Stimulated activated naive B cell treated with anti-CD40 and anti-IgM and Interleukin-4, amounts not matched to agents 10 μg/mL and 1 μg/mL and 100 μg/mL, for 72 hours (primary cell): ENCODE measurements around the gene NDUFS2.

Experiments
- ATAC-seq, 2 donors: fragments of 150-1000 bp; cut with Tn5 transposase; replicated peaks; 2 replicates each; pipeline ENCODE4 v1.10.0; 2021; ENCODE audit warnings: moderate library complexity in 1 of 2
- DNase-seq: peaks from one replicate; pipeline ENCODE4 v3.0.0; 2021
- H3K27ac Mint-ChIP-seq: one replicate; pipeline ENCODE4 v1.8.0; 2022; ENCODE audit warnings: mild to moderate bottlenecking, mixed read lengths
- H3K27me3 Mint-ChIP-seq, 2 donors: one replicate each; pipeline ENCODE4 v1.8.0; 2022; ENCODE audit warnings: mixed read lengths in 2 of 2
- H3K36me3 Mint-ChIP-seq, 2 donors: one replicate each; pipeline ENCODE4 v1.8.0; 2022; ENCODE audit warnings: mixed read lengths in 2 of 2, mild to moderate bottlenecking in 1 of 2
- H3K4me1 Mint-ChIP-seq, 2 donors: one replicate each; pipeline ENCODE4 v1.8.0; 2022; ENCODE audit warnings: mixed read lengths in 2 of 2, mild to moderate bottlenecking in 1 of 2
- H3K4me3 Mint-ChIP-seq, 2 donors: one replicate each; pipeline ENCODE4 v1.8.0; 2022; ENCODE audit warnings: mild to moderate bottlenecking in 2 of 2, mixed read lengths in 2 of 2, moderate library complexity in 1 of 2
- H3K9me3 Mint-ChIP-seq, 2 donors: one replicate each; pipeline ENCODE4 v1.8.0; 2022; ENCODE audit warnings: mixed read lengths in 2 of 2, mild to moderate bottlenecking in 1 of 2

The NDUFS2 gene

DNA sequence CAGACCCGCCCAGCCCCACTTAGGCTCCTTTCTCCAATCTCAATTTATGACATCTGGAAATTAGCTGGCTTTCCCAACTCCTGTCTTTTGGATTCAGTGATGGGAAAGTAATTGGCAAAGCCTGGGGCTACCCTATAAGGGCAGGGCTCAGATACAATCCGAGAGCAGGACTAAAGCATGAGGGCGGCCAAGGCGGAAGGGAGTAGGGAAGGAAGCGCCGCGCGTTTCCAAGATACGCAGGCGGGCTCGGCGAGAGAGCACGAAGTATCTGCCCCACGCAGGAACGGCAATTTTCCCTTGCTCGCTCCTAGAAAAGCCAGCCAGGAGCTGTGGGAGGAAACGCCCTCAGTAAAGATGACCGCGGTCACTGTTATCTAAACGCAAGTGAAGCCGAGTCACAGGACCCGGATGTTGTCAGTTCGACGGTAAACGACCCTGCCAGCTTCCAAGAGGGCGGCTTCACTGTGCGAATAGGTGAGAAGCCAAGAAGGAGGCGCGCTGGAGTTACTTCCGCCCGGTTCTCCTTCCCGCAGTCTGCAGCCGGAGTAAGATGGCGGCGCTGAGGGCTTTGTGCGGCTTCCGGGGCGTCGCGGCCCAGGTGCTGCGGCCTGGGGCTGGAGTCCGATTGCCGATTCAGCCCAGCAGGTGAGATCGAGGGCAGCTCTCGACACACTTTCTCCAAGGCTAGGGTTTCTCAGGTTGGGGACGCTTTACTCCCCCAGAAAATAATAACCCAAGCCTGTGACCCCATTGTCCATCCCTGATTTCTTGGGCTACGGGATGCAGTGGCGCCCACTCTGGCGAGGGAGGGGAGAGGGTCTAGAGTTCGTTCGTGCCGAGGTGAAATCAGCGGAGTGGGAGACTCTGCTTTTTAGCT is at the start of gene NDUFS2:
Gene NDUFS2 (plus strand): TSS at position 532 of the 877 bp plus-strand sequence. CDS start 19 bp downstream, at position 551.
- peak within 1 kb of the TSS; percentile 97 for H3K27ac Mint-ChIP-seq
- H3K36me3 Mint-ChIP-seq = peaks cover 17 to 26% of the 10 kb centered on the region in 2 donors
- ATAC-seq (peak; percentile 99 to 100), DNase-seq (peak; percentile 94)
- peaks cover 26 to 35% of the 10 kb centered on the region in 2 donors for H3K4me1 Mint-ChIP-seq
- H3K4me3 Mint-ChIP-seq = peak within 1 kb of the TSS; percentile 92 to 94
- H3K9me3 Mint-ChIP-seq = no peaks in the 10 kb centered on the region
- no peaks in the 10 kb centered on the region for H3K27me3 Mint-ChIP-seq

DNA sequence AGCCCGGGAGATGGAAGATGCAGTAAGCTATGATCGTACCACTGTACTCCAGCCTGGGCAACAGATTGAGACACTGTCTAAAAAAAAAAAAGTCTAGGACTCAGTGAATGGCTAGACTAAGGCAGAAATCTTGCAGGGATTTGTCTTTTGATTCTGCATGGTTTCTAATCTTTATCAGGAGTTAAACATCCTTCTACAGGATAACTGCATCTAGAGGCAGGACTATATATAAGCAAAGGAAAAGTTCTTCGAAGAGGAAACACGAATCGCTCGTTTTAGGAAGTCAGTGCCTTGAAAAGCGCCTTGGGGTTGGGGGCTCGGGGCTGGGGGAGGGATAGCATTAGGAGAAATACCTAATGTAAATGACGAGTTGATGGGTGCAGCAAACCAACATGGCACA is 49.0 kb upstream of the NDUFS2 start:
- Mint-ChIP-seq H3K4me3 (peak overlapping the region; percentile 95 to 98), H3K27me3 (no peaks in the 10 kb centered on the region), H3K4me1 (peaks cover 12 to 13% of the 10 kb centered on the region in 2 donors), H3K27ac (peak overlapping the region; percentile 99), H3K36me3 (peaks cover 10 to 26% of the 10 kb centered on the region in 2 donors), H3K9me3 (no peaks in the 10 kb centered on the region)
- peak; percentile 17 to 28 for ATAC-seq
- no peak for DNase-seq

DNA sequence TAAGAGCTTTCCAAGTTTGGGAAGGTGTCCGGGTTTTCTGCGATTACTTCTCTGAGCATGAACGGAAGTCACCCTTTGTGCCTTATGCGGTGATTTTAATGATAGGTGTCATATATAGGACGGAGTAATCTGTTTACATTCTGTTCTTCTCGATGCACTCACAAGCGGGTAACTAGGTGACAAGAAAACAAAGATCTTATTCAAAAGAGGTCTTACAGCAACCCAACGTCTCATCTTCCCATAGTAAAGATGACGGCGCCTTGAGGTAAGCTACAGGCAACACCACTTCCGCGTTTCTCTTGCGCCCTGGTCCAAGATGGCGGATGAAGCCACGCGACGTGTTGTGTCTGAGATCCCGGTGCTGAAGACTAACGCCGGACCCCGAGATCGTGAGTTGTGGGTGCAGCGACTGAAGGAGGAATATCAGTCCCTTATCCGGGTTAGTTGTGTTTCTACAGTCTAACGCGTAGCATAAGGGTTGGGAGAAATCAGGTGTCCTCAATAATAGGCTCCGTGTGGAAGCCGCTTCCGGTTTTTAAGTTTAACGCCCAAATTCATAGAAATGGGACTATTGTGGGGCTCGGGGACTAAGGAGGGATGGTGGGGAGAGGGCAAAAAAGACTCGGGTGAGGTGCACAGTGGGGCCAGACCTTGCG is 48.4 kb upstream of the NDUFS2 start, which contains the start of gene UFC1:
Gene UFC1 (plus strand): TSS at position 297 of the 656 bp plus-strand sequence. CDS start 20 bp downstream, at position 317.
- H3K4me3 Mint-ChIP-seq = peak within 1 kb of the TSS; percentile 95 to 98
- ATAC-seq (peak; percentile 96 to 98), DNase-seq (peak; percentile 79)
- H3K36me3 Mint-ChIP-seq = peaks cover 10 to 31% of the 10 kb centered on the region in 2 donors
- peaks cover 15 to 17% of the 10 kb centered on the region in 2 donors for H3K4me1 Mint-ChIP-seq
- H3K9me3 Mint-ChIP-seq = no peaks in the 10 kb centered on the region
- no peaks in the 10 kb centered on the region for H3K27me3 Mint-ChIP-seq
- peak within 1 kb of the TSS; percentile 99 for H3K27ac Mint-ChIP-seq

DNA sequence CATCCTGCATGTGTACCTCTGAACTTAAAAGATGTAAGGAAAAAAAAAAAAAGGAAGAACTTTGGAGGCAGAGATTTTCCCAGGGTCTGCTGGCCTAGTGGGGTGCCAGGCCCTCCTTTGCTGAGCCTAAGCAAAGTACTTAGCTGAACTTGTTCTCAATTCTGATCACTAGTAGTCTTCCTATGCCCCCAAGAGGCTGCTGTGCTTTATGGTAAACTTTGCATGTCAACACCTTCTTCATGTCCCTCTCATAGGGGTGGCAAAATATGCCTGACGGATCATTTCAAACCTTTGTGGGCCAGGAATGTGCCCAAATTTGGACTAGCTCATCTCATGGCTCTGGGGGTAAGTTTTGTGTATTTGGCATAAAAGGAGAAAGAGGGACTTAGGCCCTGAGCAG is 44.3 kb upstream of the NDUFS2 start:
- DNase-seq (no peak), ATAC-seq (no peak)
- H3K27me3 Mint-ChIP-seq = no peaks in the 10 kb centered on the region
- H3K36me3 Mint-ChIP-seq = peaks cover 21 to 51% of the 10 kb centered on the region in 2 donors
- H3K27ac Mint-ChIP-seq = peak overlapping the region; percentile 57
- H3K4me1 Mint-ChIP-seq = peaks cover 44 to 57% of the 10 kb centered on the region in 2 donors
- H3K4me3 Mint-ChIP-seq = no peak overlapping the region
- no peaks in the 10 kb centered on the region for H3K9me3 Mint-ChIP-seq

DNA sequence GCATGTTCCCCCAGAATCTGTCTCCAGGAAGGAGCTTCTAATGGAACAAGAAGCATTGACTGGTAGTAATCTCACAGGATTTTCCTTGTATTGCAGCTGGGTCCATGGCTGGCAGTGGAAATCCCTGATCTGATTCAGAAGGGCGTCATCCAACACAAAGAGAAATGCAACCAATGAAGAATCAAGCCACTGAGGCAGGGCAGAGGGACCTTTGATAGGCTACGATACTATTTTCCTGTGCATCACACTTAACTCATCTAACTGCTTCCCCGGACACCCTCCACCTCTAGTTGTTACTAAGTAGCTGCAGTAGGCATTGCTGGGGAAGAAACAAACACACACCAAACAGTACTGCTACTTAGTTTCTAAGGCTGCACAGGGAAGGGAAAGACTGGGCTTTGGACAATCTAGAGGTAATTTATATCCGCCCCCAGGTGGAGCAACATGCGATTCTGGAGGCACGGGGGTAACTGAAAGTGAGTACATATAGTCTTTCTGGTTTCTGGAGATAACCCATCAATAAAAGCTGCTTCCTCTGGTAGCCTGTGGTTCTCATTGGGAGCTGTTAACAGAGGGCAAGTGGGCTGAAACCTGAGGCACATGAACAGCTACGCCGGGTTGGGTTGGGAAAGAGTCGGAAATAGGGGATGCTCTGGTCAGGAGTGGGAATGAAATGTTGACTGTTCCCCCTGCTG is 43.7 kb upstream of the NDUFS2 start:
- Mint-ChIP-seq H3K4me1 (peaks cover 49 to 63% of the 10 kb centered on the region in 2 donors), H3K9me3 (no peaks in the 10 kb centered on the region), H3K4me3 (peak overlapping the region; percentile 93 to 95), H3K27ac (peak overlapping the region; percentile 97), H3K36me3 (peaks cover 27 to 57% of the 10 kb centered on the region in 2 donors), H3K27me3 (no peaks in the 10 kb centered on the region)
- no peak for DNase-seq
- no peak for ATAC-seq

DNA sequence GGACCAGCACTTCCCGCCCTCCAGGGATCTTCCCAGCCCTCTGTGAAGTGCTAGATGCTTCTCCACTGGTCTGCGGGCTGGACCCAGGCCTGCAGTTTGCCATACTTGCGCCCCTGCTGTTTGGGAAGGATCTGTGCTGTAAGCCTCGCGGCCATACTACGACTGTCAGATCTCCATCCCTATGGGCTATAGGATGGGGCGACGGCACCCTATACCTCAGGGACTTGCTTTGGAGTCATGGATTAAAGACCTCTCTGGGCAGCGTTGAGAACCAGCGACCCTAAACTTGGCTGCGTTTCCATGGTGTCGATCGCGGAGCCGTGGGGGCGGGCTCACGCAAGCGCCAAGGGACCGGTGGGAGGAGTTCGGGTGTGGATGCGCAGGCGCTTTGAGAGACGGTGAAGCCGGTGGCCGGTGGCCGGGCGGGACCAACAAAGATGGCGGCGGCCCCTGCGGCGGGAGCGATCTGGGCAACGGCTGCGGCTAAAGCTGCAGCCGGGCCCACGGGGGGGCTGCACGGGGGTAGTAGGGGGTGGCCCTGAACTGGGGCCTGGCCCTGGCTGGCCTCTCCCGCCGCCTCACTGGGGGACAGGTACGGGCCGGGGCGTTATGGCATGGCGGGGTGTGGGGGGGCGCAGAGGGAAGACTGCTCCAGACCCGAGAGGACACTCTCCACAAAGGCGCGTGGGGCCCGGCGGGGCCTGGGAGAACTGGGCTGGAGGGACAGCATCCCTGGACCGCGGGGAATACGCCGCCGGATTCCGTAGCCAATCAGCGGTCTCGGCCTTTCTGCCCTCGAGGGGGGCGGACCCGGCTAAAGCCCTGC is 42.9 kb upstream of the NDUFS2 start, which contains the start of gene USP21:
Gene USP21 (plus strand): TSS at position 414 of the 826 bp plus-strand sequence. CDS start 1,141 bp downstream, outside the sequence.
- H3K9me3 Mint-ChIP-seq = no peaks in the 10 kb centered on the region
- peaks cover 53 to 68% of the 10 kb centered on the region in 2 donors for H3K4me1 Mint-ChIP-seq
- DNase-seq (peak; percentile 85), ATAC-seq (peak; percentile 95 to 97)
- H3K27me3 Mint-ChIP-seq = no peaks in the 10 kb centered on the region
- peak within 1 kb of the TSS; percentile 93 to 95 for H3K4me3 Mint-ChIP-seq
- H3K36me3 Mint-ChIP-seq = peaks cover 30 to 66% of the 10 kb centered on the region in 2 donors
- peak within 1 kb of the TSS; percentile 97 for H3K27ac Mint-ChIP-seq

DNA sequence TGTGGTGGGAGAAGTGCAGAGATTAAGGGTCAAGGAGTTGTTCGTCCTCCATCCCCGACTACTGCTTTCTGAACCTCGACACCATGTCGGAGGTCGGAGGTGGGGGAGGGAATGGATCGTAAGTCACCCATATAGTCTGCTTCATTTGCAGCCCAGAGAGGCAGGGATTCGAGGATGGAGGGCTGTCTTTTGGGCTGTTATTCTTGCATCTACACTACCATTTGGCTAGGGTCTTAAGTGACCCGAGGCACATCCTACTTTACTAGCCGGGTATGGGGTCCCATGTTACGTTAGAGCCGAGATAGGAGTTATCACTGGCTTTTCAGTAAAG is 42.3 kb upstream of the NDUFS2 start:
- Mint-ChIP-seq H3K27ac (peak overlapping the region; percentile 97), H3K9me3 (no peaks in the 10 kb centered on the region), H3K4me1 (peaks cover 52 to 68% of the 10 kb centered on the region in 2 donors), H3K36me3 (peaks cover 30 to 67% of the 10 kb centered on the region in 2 donors), H3K4me3 (peak overlapping the region; percentile 93 to 95), H3K27me3 (no peaks in the 10 kb centered on the region)
- ATAC-seq = no peak
- DNase-seq = no peak

DNA sequence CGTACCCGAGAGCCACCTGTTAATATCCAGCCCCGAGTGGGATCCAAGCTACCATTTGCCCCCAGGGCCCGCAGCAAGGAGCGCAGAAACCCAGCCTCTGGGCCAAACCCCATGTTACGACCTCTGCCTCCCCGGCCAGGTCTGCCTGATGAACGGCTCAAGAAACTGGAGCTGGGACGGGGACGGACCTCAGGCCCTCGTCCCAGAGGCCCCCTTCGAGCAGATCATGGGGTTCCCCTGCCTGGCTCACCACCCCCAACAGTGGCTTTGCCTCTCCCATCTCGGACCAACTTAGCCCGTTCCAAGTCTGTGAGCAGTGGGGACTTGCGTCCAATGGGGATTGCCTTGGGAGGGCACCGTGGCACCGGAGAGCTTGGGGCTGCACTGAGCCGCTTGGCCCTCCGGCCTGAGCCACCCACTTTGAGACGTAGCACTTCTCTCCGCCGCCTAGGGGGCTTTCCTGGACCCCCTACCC is 41.5 kb upstream of the NDUFS2 start:
- Mint-ChIP-seq H3K36me3 (peaks cover 25 to 62% of the 10 kb centered on the region in 2 donors), H3K4me3 (peak overlapping the region; percentile 93 to 95), H3K4me1 (peaks cover 49 to 68% of the 10 kb centered on the region in 2 donors), H3K27ac (peak overlapping the region; percentile 26), H3K9me3 (no peaks in the 10 kb centered on the region), H3K27me3 (no peaks in the 10 kb centered on the region)
- DNase-seq (no peak), ATAC-seq (no peak)

DNA sequence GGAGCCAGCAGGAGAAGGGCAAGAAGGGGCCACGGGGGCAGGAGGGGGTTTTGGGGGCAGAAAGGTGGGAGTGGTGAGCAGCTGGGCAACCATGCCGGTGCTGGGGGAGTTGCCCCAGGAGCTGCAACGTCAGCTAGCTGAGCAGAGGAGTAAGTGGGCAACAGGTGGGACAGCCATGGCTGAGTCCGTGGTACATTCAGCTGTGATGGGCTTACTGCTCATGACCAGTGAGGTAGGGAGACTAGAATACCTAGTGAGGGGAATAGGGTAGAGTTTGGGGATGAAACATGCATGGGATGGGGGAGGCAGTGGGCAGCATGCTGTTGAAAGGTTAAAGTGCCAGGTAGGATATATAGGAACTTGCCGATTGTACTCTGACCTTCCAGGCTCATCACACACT is 40.5 kb upstream of the NDUFS2 start:
- no peak overlapping the region for H3K27ac Mint-ChIP-seq
- peak overlapping the region in 1 of 2 donors; percentile 6 for H3K4me3 Mint-ChIP-seq
- peaks cover 25 to 61% of the 10 kb centered on the region in 2 donors for H3K36me3 Mint-ChIP-seq
- H3K4me1 Mint-ChIP-seq = peaks cover 51 to 72% of the 10 kb centered on the region in 2 donors
- ATAC-seq (no peak), DNase-seq (no peak)
- H3K27me3 Mint-ChIP-seq = no peaks in the 10 kb centered on the region
- H3K9me3 Mint-ChIP-seq = no peaks in the 10 kb centered on the region

DNA sequence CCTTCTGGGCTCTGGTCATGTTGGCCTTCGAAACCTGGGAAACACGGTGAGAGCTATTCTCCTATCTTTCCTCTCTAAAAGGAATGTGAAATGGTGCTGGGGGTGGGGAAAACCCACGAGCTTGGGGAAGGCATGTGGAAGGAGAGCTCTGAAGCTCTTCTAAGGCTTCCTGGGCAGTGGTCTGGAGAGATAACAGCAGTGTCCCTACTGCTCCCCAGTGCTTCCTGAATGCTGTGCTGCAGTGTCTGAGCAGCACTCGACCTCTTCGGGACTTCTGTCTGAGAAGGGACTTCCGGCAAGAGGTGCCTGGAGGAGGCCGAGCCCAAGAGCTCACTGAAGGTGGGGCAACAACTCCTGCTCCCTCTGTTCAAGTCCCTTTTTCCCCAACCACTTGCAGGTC is 40.1 kb upstream of the NDUFS2 start:
- no peak for ATAC-seq
- no peaks in the 10 kb centered on the region for H3K27me3 Mint-ChIP-seq
- no peaks in the 10 kb centered on the region for H3K9me3 Mint-ChIP-seq
- peaks cover 22 to 60% of the 10 kb centered on the region in 2 donors for H3K36me3 Mint-ChIP-seq
- H3K4me3 Mint-ChIP-seq = peak overlapping the region in 1 of 2 donors; percentile 6
- H3K4me1 Mint-ChIP-seq = peaks cover 53 to 76% of the 10 kb centered on the region in 2 donors
- H3K27ac Mint-ChIP-seq = no peak overlapping the region
- no peak for DNase-seq

DNA sequence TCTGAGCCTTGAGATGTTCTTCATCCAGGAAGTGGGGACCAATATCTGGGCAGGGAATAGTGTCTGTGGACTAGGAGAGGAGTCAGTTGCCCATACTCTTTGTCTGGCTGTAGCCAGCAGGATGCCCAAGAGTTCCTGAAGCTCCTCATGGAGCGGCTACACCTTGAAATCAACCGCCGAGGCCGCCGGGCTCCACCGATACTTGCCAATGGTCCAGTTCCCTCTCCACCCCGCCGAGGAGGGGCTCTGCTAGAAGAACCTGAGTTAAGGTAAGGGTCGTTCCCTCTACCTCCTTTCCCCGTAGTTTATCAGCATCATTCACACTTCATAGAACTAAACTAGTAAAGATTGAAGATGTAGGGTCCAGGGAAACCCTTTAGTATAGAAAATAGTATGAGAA is 39.4 kb upstream of the NDUFS2 start:
- Mint-ChIP-seq H3K4me3 (no peak overlapping the region), H3K36me3 (peaks cover 20 to 54% of the 10 kb centered on the region in 2 donors)
- no peak for ATAC-seq

DNA sequence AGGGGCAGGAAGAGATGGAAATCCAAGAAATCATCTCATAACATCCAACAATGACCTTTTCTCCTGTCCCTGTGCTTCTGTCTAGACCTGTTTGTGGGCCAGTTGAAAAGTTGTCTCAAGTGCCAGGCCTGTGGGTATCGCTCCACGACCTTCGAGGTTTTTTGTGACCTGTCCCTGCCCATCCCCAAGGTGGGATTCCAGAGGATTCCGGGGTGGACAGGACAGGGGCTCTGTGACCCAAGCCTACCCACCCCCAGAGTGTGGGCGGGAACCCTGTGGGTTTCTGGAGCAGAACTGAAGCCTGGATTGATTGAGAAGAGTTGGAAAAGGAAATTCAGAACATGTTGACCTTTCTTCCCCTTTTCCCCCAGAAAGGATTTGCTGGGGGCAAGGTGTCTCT is 38.4 kb upstream of the NDUFS2 start:
- no peak overlapping the region for H3K4me3 Mint-ChIP-seq
- no peak for ATAC-seq
- H3K27ac Mint-ChIP-seq = peak overlapping the region; percentile 33
- H3K9me3 Mint-ChIP-seq = no peaks in the 10 kb centered on the region
- peaks cover 58 to 84% of the 10 kb centered on the region in 2 donors for H3K4me1 Mint-ChIP-seq
- no peaks in the 10 kb centered on the region for H3K27me3 Mint-ChIP-seq
- no peak for DNase-seq
- H3K36me3 Mint-ChIP-seq = peaks cover 23 to 52% of the 10 kb centered on the region in 2 donors

More for the DNA sequence above, 39.4 kb upstream of the NDUFS2 start:
- DNase-seq = no peak
- Mint-ChIP-seq H3K9me3 (no peaks in the 10 kb centered on the region), H3K4me1 (peaks cover 56 to 82% of the 10 kb centered on the region in 2 donors), H3K27me3 (no peaks in the 10 kb centered on the region), H3K27ac (no peak overlapping the region)
